NOMO-1 (cell line): ENCODE measurements around the gene NXPH4.

Experiments
- DNase-seq, 2 experiments: peaks; one replicate each; lab custom pipeline; 2025; ENCODE audit not compliant: unreplicated experiment in 2 of 2; lab: John Stamatoyannopoulos, UW

NXPH4 gene

DNA sequence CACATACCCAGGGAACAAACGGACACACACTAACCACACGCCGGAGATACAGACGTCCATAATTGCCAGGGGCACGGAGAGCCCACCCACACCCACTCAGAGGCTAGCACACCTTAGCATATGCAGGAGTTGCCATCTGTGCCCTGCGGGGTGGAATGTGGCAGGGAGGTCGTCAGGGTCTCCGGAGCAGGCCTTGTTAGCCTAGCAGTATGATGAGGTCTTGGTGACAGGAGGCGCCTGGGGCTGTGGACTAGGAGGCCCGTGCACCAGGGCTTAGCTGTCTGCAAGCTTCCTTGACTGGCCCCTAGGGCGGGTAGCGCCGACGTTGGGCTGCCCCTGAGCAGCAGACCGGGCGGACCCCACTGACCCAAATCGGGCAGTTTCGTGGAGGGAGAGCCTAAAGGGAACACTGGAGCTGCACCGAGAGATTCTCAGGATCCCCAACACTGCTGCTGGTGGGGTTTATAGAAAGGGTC is 24.4 kb downstream of the NXPH4 start:
- no peak for DNase-seq

DNA sequence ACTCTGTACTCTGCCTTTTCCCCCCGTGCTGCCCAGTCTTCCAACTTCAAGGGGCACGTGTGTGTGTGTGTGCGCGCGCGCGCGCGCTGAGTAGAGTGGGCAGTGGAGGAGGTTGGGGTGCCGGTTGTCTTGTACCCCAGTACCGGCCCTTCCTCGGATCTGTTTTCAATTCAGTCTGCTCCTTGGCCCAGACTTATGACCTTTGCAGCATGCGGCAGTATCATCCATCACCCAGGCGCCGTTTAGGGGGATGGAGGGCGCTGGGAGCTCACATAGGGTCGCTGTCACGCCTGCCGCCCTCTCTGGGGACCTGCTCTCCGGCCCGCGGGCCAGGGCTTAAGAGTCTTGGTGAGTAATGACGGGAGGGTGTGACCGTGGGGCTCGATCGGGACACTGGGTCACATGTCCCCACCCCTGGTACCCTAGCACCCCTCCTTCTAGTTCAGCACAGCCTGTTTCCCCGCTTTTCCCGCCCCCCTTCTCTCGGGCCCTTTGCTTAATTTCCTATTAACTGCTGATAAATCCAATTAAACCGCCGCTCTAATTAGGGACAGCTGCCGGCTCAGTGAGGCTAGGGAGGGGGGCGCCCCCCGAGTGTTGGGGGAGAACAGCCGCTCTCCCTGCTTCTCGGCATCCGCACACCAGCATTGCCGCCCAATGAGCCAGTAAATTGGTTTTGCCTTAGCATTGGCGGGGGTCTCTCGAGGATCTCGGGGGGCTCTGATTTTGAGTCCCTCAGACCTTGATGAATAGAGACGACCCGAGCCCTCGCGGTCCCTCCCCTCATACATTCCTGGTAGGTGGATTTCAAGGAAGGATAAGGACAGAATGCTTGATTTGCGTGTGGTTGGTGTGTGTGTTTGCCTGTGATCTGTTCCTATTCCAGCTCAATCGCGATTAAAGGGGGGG is 25.1 kb downstream of the NXPH4 start:
- DNase-seq = no peak

DNA sequence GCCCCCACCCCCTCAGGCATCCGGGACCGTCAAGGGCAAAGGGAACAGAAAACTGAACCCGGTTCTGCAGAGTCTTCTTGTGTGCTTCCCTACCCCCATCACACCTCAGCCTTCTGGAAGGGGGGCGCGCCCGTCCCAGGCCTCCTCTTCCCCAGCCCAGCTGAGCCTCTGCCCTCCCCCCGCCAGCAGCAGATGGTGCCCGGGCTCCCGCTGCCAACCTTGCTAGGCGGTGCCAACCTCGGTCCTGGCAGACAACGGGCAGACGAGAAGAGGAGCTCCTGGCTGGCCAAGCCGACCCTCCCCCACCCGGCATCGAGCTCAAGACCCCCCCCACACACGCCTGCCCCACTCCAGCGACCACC is 25.7 kb downstream of the NXPH4 start:
- no peak for DNase-seq

DNA sequence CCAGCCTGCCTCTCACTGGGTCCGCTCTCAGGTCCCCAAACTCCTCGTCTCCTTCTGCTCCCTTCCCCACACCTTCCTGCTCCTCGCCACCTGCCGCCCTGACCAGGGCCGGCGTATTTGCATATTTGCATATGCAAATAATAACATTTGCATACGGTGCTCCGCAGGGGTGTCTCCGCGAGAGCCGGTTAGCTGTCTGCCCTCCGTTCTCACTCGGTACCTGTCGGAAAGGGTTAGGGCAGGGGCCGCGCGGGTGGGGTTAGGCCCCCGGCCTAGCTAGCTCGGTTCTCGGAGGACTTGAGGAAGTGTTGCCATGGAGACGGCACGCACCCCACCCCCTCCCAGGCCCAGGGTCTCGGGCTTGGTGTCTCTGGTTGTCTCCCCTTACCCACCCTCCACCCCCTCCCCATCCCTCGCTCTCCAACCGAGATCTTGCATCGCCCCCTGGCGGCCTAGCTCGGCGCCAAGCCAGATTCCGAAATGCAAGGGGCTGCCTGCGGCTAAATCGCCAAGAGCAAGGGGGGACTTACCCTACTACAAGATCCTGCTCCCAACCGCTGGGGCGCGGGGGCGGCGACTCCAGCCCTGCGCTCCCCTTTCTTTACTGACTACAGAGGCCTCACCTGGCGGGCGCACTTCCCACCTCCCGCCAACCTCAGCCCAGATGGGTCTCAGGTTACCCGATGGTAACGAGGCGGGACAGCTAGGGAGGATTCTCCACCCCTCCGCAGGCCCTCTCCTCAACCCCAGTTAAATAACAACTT is 26.3 kb downstream of the NXPH4 start:
- peak in 1 of 2 experiments; percentile 34 for DNase-seq

DNA sequence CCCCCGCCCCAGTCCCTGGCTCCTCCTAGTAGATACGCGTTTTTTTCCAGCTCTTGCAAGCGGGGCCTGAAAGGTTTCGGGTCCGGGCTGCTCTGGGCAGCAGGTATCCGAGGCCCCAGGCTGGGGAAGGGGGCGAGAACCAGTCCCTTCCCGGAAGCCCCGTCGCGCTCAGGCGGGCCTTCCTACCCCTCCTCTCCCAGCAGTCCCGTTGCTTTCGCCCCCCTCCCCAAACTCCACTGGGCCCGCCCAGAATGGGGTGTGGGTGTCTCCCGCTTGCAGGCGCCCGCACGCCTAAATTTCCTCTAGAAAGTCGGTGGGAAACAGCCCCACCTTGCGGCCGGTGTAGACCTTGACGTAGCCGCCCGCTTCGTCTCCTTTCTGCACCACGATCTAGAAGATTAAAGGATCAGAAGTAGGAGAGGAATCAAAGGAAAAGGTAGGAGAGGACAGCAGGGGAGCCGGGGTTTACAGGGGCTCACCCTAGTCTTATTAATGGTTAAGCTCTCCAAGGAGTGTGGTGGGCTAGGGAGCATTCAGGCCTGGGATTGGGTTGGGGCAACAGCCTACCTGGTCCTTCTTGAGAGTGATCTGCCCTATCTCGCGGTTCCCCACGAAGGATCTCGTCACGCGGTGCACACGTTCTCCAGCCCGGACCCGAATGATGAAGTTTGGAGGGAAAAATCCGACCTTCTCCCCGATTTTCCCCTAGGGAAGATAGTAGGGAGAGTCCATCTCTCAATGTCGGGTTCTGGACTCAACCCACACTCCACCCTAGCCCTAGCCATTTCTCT is 27.1 kb downstream of the NXPH4 start:
- DNase-seq = peak; percentile 61 to 70

DNA sequence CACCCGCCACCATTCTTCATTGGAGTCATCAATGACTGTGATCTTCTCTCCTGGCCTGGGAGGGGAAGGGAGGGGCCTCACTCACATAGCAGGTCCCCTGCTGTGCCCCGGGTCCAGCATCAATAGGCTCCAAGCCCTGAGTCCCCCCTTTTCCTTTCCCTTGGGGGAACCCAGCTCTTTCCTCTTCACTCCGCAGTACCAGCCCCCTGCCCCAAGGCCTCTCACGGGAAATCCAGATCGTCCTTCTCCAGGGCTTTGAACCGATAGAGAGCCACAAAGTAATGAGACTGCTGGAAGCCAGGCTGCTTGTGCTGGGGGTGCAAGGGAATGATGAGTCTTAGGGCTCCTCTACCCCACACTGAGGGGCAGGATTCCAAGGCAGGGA is 27.7 kb downstream of the NXPH4 start:
- no peak for DNase-seq

DNA sequence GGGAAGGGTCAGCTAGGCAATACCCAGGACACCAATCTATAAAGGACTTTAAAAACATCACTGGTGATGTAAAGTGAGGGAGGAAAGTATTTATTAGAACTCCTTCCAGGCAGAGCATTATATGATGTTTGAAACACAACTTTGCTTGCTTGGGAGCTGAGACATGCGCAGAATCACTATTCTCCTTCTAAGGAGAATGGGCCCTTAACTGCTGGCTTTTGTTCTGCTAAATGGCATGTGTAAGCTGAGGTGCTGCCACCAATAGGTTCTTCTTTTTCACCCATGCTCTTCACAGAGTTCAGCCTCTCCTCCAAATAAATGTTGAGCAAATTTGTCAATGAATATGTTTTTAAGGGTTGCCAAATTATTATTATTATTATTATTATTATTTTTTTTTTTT is 30.4 kb downstream of the NXPH4 start:
- DNase-seq = no peak

DNA sequence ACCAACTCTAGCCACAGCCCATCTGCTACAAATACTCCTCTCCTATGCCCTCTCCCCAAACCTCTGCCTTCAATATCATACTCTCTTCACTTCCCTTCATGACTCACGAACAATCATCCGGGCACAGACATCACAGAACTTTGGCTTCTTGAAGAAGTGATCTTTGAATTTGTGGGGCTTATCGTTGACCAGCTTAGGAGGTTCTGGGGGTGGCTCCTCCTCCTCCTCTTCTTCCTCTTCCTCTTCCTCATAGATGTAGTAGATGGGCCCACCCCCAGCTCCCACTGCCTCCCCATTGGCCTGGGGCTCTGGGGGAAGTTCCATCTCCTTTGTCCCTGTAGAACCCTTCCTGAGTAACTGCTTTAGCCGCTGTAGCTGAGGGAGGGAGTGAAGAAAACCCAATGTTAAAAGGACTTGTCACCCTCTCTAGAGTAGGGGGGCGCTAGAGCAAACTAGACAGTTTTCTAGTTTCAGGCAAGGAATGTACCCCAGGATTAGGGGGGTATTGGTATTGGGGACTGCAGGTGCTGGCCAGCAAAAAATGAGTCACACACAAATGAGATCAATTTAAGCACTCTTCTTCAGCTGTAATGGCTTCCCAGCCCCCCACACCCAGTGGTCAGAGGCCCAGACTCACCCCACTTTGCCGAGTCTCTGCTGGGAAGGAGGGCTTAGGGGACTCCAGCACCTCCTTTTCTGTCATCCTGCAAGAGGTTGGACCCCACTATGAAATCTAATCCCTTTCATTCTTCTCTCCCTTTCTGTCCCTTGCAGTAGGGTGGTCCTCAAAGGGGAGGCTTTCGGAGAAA is 32.5 kb downstream of the NXPH4 start:
- peak; percentile 83 to 85 for DNase-seq

DNA sequence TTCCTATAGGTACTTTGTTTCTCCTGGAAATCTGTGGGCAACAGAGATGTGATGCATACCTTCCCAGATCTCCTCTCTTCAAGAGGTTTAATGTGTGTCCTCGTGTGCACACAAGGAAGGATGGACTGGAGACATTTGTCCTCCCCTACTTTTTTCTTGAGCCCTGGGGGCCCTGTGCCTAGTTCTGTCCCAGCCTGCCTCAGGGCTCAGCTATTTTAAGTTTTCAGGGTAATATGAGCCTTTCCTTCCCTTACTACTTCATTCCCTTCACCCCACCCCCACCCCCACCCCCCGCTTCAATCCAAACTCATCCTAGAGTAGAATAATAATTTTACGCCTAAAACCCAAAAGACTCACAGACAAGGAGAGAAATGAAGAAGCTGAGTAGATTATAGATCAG is 33.9 kb downstream of the NXPH4 start:
- no peak for DNase-seq

DNA sequence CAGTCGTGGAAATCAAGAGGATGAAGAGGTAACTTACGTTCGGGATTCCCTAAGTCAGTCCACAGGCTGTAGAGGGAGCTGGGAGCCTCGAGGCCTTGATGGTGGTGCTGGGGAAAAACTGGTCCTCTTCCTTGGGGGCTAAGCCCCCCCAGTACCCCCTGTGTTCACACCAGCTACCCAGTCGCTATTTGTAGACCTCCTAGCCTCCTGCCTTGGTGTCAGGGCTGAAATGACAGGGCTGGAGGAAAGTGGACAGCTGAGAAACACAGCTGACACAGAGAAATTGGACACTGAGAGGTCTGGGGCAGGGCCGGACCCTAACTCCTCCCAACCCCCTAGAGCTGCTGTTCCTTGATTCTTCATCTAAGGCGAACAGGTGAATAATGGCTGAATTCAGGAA is 34.4 kb downstream of the NXPH4 start, which contains the start of gene STAC3:
TSS of gene STAC3 (minus strand) at position 232 of the 400 bp plus-strand sequence. CDS start 1,551 bp downstream, outside the sequence.
- DNase-seq = no peak

DNA sequence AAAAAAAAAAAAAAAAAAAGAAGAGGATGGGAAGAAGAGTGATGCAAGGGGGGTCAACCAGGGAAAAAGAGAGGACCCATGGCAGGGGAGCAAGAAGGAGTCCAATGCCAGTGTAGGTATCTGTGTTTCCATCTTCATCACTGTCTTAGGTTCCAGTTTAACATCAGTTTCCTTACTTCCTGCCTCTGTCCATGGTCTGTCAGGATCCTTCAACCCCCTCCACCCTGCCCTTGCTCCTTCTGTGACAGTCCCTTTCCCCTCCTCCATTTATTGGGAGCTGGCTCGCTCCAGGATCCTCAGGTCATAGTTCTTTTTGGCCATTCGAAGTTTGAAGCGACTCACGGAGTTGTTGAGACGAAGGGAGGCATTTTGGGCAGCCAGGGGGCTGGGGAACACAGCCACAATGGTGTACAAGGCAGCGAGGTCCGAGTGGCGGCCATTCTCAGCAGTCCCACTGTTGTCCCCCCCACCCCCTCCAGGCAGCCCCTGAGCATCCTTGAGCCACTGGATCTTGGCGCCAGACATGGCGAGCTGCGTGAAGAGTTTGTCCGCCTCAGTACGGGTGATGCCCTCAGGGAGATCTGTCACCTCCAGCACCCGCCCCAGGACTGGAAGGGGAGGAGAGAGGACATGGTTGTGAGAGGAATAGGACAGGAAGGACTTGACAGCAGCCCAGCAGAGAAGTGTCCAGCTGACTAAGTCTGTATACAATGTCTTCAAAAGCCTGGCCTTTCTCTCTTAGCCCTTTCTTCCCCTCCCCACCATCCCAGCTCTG is 38.1 kb downstream of the NXPH4 start:
- no peak for DNase-seq

DNA sequence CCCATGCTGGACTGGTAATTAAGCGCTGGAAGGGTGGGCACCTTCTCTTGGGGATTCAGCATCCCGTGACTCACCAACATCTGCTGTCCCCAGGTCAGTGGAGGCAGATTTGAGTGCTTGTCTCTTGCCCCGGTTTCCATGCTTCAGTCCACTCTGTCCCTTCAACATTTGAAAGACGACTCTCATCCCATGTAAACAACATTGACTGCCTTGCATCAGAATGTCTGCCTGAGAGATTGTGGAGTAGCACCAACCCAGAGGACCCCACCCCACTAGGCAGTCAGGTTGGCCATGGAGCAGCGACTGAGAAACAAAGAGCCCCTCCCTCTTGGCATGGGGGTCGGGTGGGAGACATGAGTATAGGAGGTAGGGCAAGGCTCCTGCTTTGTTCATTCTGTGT is 39.3 kb downstream of the NXPH4 start:
- DNase-seq = no peak

DNA sequence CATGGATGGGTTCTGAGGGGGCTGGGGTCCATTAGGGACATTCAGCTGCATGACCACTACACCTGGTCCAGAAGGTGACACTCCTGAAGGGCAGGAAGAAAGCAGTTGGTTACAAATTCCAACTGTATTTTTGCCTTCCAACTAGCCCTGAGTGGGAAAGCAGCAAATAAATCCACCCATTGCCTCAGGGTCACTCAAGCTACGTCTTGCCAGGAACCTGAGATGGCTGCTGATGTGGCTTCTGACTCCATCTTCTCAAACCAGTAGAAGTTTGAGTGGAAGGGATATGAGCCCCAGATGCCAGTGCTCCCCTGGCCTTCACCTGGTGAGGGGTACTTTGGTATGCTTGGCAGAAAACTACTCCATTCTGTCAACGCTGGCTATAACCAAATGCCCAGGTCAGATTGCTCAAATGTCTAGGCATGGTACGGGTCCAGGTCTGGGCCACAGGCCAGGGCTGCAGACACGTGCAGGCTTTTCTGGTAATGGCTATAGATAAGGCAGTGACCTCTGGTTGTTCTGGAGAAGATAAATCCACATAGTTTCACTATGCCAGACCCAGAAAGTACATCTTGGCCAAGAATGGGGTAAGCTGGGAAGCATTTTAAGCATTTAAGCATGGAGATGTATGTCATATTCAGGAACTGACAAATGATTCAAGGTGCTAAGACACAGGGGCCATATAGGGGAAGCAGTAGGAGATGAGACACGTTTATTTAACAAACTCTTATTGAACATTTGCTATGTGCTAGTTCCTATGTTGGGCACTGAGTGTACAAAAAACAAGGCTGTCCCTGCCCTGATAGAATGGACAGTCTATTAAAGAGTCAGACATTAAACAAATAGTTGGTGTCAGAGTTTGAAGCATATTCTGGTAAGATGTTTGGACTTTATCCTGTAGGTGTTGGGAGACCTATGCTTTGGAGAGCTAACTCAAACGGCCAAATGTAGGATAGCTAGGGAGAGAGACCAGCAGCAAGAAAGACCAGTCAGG is 42.7 kb downstream of the NXPH4 start:
- DNase-seq = no peak

DNA sequence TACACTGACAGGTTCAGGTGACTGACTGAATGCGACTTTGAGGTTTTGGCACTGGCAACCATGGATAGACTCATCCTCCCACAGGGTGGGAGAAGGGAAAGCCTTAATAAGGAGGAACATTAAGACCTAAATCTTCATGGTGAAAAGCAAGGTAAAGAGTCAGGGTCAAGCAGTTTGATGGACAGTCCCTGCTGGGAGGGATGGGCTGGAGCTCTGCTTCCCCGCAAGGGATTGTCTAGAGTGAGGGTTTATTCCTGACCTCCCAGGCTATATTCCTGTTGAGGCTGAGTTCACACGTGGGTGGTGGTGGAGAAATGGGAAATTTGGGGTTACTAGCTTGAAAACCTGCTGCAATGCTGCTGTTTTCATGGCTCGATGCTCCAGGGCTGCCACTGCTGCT is 43.8 kb downstream of the NXPH4 start:
- DNase-seq = no peak

DNA sequence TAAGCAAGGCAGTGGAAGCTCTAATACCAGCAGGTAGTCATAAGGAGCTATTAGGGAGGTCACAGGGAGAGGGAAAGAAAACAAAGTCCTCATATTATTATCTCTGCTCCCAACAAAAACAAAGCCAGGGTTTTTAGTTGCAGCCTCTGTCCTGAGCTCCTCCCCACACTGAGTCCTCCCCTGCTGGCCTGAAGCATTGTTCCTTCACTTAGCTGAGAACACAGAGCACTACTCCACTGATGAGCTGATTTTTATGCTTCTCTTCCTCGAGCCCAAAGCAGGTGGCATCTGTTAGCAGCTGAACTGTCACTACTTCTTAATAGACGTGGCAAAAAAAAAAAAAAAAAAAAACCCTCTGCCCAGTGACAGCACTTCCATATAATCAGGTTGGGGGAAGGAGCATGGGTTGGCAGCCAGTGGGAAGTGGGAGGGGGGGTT is 44.9 kb downstream of the NXPH4 start:
- DNase-seq = no peak

DNA sequence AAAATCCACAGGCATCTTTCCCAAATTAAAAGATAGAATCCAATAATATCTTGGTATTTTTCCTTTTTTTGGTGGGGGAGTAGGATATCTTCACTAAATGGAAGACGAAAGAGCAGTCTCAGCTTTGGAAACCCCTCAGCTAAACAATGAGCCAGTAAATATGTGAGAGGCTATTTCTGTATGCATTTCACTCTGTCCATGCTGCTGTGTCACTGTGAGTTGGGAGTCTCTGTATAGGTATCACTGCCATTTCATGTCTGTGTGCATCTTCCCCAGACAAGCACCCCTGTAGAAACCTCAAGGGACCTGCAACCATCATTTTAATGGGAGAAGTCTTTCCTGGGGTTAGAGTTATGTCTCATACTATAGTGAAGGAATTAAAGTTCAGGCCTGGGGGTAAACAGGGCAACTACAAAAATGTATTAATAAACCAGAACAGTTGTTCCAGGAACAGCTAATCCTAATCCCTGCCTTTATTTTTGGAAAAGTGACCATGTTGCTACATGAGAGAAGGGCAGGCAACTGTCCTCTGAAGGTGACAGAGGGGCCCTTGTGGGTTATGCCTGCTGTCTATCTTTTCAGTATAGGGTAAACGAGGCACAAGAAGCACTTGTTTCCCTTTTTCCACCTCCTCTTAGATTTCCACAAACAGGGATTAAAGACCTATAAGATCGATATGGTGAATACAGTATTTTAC is 45.7 kb downstream of the NXPH4 start:
- DNase-seq = no peak

DNA sequence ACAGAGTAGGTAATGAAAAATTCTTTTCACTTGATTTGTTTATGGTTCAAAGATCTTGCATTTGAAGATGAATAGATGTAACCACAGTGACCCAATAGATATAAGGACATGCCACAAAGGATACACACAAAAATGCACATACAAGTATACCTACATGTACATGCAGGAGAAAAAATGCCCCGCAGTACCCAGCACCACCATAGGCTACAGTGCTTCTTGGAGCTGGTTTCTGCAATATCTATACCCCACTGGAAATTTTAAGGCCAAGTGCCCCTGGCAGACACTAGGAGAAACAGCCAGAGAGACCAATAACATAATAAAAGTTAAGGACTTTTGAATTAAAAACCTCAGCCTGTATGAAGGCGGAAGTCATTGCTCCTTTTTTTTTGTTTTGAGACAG is 46.5 kb downstream of the NXPH4 start:
- no peak for DNase-seq

DNA sequence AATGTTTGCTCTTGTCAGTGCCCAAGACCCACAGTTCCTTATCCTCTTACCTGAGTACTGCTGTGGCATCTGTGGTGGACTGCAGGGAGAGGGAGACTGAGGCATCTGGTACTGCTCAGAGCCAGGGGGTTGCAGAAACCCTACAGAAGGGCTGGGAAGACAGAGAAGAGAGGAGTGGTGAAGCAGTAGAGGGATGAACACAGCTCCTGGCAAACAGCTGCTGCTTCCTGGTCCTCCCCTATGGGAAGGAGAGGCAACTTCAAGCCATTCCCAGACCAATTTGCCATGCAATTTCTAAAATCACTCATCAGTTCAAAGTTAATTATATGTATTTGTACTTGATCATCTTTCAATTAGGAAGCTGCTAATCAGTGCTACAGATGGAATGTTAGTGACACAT is 50.1 kb downstream of the NXPH4 start:
- DNase-seq = no peak
